ENCODE measurements around the gene ZNRF1.
"Not testable (repeated sequence)": the region's sequence is repeated elsewhere in the genome, so short reads cannot be mapped to it uniquely, and the experiment has no call there.

DNA sequence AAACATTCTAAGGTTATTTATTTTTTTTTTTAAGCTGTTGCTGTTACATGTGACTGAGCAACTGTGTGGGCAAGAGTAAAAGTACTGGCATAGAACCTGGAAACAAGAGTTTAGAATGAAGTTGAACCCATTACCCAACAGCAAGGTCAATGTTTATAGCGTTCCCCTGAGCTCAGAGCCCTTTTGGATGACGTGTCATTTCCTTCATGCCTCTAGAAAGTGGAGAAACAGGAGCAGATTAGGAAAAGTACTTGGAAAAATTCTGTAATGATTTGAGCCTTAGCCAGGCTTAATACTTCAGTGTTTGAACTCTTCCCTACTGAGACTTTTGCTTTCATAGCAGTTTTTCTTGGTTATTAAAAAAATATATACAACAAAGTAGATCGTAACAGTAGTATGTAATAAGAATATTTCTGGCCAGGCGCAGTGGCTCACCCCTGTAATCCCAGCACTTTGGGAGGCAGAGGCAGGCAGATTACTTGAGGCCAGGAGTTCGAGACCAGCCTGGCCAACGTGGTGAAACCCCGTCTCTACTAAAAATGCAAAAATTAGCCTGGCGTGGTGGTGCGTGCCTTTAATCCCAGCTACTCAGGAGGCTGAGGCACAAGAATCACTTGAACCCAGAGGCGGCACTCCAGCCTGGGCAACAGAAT lies 27.5 kb downstream of the ZNRF1 start:
- not testable (repeated sequence) for TF ChIP-seq EZH2 (IDR thresholded peaks at IDR 0.05); POLR2AphosphoS5 (IDR thresholded peaks at IDR 0.05; ENCODE audit: borderline replicate concordance, low read depth, low read length)
